KBM-7 (cell line): ENCODE measurements around the gene IFIT1B.
"Not testable (repeated sequence)": the region's sequence is repeated elsewhere in the genome, so short reads cannot be mapped to it uniquely, and the experiment has no call there.

Experiments
- DNase-seq: peaks from one replicate; pipeline ENCODE4 v3.0.0-alpha.2; 2015
- in situ Hi-C: fragments of 300-500 bp; cut with MboI; formaldehyde crosslinking; loops from 2 replicates; pipeline ENCODE4 v1.14.3; 2020; ENCODE audit warnings: low sequenced_read_pairs, low pct_unique_long_range_greater_than_20kb, mixed read lengths

Gene IFIT1B

DNA sequence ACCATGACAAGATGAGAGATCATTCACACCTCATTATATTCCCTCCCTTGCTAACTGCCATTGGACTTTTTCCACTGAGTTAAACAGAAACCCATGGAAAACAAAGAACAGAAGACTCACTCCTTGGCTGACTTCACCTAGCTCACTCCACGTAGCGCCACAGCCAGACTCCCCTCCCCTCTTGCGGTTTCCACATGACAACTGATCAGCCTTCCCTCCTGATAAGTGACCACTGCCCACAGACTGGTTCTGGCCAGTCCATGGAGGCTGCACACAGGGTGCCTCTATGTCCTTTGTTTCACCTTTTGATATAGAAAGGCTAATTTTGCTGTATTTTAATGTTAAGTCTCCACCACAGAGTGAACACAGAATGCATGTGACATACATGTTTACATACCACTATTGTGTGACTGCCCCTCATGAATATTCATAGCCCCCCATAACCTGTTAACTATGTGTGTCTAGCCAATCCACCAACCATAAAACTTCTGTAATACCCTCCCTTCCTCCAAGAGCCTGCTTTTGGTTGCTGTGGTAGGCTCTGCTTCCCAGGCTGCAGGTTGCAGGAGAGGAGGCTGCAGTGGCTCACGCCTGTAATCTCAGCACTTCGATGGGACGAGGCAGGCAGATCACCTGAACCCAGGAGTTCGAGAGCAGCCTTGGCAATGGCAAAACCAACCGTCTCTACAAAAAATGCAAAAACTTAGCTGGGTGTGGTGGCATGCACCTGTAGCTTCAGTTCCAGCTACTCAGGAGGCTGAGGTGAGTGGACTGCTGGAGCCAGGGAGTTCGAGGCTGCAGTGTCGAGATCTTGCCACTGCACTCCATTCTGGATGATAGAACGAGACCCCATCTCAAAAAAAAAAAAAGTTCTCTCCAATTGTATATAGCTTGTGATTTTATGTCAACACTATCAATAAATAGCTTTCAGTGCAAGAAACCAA lies 26.5 kb downstream of the IFIT1B start:
- DNase-seq = no peak
- in situ Hi-C loops = no loop called here

DNA sequence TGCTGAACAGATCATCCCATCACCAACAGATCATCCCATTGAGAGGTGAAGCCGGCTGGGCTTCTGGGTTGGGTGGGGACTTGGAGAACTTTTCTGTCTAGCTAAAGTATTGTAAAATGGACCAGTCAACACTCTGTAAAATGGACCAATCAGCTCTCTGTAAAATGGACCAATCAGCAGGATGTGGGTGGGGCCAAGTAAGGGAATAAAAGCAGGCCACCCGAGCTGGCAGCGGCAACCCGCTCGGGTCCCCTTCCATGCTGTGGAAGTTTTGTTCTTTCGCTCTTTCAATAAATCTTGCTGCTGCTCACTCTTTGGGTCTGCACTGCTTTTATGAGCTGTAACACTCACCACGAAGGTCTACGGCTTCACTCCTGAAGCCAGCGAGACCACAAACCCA lies 28.3 kb downstream of the IFIT1B start:
- DNase-seq, in situ Hi-C loops: not testable (repeated sequence)

DNA sequence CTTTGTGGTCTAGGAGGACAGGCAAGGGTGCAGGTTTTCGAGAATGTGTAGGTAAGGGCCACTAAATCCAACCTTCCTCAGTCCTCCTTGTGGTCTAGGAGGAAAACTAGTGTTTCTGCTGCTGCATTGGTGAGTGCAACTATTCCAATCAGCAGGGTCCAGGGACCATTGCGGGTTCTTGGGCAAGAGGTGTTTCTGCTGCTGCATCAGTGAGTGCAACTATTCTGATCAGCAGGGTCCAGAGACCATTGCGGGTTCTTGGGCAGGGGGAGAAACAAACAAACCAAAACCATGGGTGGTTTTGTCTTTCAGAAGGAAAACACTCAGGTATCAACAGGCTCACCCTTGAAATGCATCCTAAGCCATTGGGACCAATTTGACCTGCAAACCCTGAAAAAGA lies 29.9 kb downstream of the IFIT1B start:
- in situ Hi-C loops, DNase-seq: not testable (repeated sequence)

DNA sequence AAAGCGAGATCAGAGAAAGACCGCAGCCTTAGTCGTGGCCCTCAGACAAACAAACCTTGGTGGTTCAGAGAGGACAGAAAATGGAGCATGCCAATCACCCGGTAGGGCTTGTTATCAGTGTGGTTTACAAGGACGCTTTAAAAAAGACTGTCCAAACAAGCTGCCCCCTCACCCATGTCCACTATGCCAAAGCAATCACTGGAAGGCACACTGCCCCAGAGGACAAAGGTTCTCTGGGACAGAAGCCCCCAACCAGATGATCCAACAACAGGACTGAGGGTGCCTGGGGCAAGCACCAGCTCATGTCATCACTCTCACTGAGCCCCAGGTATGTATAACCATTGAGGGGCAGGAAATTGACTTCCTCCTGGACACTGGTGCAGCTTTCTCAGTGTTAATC lies 31.4 kb downstream of the IFIT1B start:
- DNase-seq, in situ Hi-C loops: not testable (repeated sequence)

DNA sequence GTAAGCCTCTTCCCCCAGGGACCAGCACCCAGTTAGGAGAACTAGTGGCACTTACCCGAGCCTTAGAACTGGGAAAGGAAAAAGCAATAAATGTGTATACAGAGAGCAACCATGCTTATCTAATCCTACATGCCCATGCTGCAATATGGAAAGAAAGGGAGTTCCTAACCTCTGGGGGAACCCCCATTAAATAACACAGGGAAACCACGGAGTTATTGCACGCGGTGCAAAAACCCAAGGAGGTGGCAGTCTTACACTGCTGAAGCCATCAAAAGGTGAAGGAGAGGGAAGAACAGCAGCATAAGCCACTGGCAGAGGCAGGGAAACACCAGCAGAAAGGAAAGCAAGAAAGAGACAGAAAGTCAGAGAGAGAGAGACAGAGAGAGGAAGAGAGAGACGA lies 32.7 kb downstream of the IFIT1B start:
- in situ Hi-C loops, DNase-seq: not testable (repeated sequence)

DNA sequence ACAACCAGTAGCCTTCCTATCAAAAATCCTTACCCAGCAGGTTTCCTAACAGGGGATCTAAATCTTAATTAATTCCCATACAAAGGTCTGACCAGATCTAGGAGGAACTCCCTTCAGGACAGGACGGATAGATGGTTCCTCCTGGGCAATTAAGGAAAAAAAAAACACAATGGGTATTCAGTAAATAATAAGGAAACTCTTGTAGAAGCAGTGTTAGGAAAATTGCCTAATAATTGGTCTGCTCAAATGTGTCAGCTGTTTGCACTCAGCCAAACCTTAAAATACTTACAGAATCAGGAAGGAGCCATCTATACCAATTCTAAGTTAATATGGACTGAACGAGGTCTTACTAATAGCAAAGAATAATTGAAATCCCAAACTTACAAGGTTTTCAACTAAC lies 33.3 kb downstream of the IFIT1B start:
- DNase-seq, in situ Hi-C loops: not testable (repeated sequence)

DNA sequence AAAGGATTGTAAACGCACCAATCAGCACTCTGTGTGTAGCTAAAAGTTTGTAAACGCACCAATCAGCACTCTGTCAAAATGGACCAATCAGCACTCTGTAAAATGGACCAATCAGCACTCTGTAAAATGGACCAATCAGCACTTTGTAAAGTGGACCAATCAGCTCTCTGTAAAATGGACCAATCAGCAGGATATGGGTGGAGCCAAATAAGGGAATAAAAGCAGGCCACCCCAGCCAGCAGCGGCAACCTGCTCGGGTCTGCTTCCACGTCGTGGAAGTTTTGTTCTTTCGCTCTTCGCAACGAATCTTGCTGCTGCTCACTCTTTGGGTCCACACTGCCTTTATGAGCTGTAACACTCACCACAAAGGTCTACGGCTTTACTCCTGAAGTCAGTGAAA lies 34.4 kb downstream of the IFIT1B start:
- DNase-seq, in situ Hi-C loops: not testable (repeated sequence)

DNA sequence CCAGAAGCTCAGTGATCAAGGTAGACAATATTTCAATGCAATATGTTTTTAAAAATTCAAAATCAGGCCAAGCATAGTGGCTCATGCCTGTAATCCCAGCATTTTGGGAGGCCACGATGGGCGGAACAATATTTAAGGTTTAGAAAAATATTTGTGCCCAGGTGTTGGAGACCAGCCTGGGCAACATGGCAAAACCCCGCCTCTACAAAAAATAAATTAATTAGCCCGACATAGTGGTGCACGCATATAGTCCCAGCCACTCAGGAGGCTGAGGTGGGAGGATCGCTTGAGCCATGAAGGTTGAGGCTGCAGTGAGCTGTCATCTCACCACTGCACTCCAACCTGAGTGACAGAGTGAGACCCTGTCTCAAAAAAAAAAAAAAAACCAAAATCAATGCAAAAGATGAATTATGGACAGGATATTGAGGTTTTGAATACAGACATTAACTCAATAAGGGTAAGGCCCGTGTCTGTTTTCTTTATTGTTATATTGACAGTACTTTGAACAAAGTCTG lies 35.6 kb downstream of the IFIT1B start:
- in situ Hi-C loops = no loop called here
- no peak for DNase-seq

DNA sequence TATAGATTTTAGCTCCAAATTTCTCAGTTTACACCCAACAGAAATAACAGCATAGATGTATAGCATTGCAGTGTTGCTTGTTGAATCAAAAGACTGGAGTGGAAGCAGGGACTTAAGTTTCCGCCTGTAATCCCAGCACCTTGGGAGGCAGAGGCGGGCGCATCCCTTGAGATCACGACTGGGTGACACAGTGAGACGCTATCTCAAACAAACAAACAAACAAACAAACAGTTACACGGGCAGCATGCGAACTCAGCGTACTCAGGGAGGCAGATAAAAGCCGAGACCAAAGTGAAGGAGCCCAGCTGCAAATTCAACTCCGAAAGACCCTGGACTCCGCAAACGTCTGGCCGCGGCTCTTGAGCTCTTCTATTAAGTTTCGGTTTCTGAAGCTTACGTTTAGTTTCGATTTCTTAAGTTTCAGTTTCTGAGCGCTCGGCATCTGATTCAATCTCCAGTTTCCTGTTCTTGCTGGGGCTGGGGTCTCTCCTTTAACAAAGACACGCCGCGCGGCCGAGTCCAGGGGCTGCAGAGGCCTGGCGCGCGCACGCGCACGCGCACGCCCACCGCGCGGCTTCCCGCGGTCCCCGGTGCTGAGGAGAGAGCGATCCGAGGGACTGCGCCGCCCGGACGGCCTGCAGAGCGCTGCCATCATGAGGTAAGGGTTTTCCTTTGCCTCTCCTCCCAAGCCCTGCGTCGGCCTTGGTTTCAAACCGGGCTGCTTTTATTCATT lies 36.5 kb downstream of the IFIT1B start, which contains the start of gene IFIT5:
Gene IFIT5 (plus strand): TSS at position 423 of the 733 bp plus-strand sequence. CDS start 231 bp downstream, at position 654.
- in situ Hi-C loops = no loop called here

DNA sequence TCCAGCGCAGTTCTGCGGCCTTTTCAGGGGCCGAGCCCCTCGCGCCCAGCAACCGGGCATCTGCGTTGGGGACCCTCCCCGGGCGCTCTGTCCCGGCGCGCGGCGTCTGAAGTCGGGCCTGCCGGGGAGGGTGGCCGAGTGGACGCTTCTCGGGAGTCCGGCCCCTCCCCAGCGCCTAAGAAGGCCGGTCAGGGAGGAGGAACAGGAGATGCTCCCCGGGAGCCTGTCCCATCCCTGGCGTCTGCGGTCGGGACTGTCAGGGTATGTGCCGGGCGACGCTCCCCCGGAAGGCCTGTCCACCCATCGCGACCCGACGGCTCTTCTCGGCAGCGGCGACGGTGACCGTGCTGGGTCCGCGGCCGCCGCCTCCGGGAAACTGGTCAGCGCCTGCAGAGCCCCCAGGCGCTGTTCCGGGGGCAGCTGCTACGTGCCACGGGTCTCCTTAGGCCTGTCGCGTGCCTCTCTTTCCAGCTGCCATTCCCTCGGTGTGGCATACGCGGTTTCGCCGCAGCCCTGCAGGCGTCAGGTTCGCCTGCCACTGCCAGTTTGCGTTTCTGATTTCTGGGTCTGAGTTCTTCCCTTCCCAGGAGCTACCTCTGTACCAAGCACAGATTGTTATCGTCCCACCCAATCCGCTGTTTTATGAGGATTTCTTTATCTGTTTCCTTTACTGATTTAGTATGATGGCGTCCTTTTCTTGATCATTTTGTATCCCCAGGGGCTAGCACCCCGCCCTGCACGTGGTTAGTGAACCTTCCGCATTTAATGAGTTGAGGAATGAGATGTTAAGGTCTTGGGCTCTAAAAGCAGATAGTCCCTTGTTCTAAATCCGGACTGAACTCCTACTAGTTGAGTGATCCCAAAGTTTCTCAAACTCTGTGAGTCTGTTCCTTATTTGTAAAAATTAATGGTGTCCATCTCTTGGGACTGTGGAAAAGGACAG lies 37.3 kb downstream of the IFIT1B start:
- DNase-seq = peak; percentile 59
- in situ Hi-C loops = no loop called here

More for the DNA sequence above, 36.5 kb downstream of the IFIT1B start, which contains the start of gene IFIT5:
- DNase-seq = peak; percentile 84

DNA sequence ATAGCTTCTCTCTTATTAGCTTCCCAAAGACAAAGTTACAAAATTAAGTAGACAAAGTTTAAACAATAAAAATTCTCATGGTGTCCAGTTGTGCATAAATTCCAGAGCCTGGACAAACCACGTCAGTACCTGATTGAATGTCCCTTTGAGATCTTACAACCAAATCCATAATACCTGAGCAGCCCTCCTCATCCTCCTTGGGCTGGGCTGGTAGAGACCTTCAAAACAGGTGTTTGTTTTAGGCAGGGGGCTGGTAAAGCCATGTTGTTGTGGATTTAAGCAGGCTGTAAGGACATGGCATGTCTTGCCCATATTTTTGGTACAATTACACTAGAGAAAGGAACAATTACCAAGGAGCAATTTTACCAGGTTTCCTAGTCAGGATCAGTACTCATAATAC lies 38.6 kb downstream of the IFIT1B start:
- in situ Hi-C loops = no loop called here
- no peak for DNase-seq

DNA sequence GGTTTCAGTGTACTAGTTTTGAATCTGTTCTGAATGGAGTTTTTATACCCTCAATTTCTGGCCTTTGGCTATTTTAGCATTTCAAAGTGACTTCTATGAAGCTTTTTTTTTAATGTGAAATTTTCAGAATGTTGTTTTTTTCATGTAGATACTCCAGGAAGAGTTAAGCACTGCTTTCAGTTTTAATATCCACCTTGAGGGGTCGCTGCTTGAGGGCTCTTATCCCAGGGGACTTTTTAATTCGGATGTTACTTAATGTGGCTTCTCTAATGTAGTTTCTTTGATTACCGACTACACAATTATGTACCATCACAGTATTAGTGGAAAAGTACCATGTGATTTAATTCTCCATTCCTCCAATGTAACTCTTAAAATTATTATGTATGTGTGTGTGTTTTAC lies 41.7 kb downstream of the IFIT1B start:
- in situ Hi-C loops = no loop called here
- DNase-seq = no peak

DNA sequence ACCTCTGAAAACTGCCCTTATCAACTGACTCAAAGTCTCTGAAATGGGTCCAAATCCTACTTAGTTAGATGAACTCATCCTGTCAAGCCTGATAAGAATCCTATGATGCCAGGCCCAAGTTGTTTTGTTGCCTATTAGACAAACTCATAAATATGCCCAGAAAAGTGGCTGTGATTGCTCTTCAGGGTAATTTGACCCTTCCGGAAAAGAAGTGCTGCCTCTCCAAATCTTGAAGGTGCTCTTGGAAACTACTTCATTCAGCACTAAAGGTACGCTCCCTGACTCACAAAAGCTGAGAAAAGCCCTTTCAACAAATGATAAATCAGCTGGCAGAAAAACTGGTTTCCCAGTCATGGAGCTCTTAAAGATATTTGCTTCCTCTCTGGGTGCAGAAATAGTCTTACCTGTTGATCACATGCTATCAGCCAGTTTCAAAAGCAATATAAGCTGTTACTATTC lies 43.2 kb downstream of the IFIT1B start:
- in situ Hi-C loops = no loop called here
- no peak for DNase-seq

DNA sequence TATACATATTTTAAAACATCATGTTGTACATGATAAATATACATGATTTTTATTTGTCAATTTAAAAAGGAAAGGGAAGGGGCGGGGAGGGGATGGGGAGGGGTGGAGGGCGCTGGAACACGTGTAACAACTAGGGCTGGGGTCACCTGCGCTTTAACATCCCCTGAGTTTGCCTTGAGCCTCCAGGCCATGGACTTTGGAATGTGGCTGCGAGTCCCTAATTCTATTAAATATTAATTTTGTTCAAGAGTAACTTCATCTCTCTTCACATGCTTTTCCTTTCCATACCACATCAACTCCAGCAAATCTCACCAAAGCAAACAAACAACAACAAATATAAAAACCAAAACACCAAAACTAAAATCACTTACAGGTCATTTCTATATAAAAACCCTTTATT lies 47.1 kb downstream of the IFIT1B start:
- no peak for DNase-seq
- in situ Hi-C loops = loop anchor here (25.0 kb wide), 1 partner anchor 137 kb away; no protein-coding TSS in a partner anchor

DNA sequence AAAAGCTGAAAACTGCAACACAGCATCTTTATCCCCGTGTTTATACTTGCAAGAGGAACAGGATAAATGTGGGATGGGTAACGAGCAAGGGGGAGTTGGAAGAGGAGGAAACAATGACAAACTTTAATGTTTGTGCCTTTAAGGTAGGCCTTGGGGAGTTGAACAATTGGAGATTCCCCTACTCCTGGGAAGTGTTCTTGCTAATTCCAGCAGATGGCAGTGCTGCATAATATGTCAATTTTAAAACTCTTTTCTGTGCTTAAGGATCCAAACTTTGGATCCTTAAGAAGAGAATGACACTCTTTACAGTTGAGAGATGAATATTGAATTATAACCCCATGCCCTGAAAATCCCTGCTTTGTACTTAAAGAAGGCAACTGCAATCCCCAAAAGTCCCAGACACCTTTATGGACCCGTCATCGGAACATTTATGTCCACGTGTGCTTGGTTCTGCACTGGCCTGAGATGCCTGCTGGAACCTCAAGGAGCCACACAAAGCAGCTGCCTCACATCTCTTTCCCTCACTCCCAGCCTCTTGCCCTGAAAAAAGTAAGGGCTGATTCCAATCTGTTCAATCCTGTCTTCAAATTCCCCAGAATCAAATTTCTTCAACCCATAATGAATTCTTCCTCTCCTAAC lies 48.5 kb downstream of the IFIT1B start:
- in situ Hi-C loops = loop anchor here (25.0 kb wide), 1 partner anchor 136 kb away; no protein-coding TSS in a partner anchor
- peak; percentile 67 for DNase-seq

DNA sequence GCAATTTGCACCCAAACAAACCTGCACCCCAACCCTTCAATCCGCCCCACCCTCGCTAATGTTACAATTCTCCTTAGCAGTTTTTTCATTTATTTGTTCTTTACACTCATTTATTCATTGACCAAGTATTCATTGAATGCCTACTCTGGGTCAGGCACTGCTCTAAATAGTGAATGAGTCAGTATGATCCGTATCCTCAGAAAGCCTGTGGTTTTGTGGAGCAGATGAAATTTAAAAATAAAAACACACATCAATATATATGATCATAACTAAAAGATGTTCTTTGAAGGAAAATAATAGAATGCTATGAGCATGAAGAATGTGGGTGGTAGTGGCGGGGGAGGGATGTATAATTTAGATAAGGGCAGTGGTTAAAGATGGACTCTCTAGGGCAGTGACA lies 49.8 kb downstream of the IFIT1B start:
- no peak for DNase-seq
- in situ Hi-C loops = loop anchor here (25.0 kb wide), 1 partner anchor 135 kb away; no protein-coding TSS in a partner anchor

DNA sequence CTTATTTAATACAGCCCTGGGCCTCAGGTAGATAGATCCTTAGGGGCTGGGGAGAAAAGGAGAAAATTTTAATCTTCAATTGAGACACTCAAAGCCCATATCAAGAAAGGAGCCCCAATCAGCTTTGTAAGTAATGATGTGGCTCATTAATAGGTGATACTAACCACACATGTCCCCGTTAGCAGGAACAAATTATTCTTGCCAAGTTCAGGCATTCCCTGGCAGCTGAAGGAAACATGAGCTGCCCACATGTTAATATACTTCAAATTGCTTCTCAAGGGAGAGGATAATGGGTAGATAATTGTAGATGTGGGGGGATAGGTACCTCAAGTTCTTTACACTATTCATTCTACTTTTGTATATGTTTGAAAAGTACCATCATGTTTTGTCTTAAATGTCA lies 51.0 kb downstream of the IFIT1B start:
- in situ Hi-C loops = loop anchor here (25.0 kb wide), 1 partner anchor 133 kb away; no protein-coding TSS in a partner anchor
- DNase-seq = no peak

DNA sequence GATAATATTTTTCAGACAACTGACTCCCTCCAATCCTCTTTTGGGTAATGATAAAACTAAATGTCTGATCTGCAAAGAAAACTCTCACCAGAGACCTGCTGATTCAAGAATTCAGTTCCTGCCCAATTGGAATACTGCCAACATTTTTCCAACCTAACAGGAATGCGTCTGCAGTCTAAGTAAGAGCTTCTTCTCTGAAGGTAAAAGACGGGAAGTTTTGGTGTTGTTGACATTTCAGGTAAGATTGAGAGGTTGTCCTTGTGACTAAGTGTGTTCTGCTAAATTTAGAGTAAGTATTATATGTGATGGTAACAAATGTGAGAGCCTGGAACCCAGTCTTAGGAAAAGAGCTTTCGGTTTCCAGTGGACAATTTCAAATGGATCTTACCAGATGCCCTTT lies 54.1 kb downstream of the IFIT1B start:
- in situ Hi-C loops = loop anchor here (25.0 kb wide), 1 partner anchor 130 kb away; no protein-coding TSS in a partner anchor
- no peak for DNase-seq
